Cerebellar cortex (tissue), 1 donor: Measurements from ENCODE around the gene RGS19.

Source experiments
- DNase-seq: peaks from one replicate; pipeline ENCODE4 v3.0.0-alpha.2; 2015; ENCODE audit warnings: low spot score

The RGS19 gene

GRCh38 chr20:64048402-64049044, 30.8 kb downstream of the RGS19 start:
- DNase-seq, result no peak

GRCh38 chr20:64047968-64048401, 31.3 kb downstream of the RGS19 start:
- no peak for DNase-seq

GRCh38 chr20:64047046-64047389, 32.3 kb downstream of the RGS19 start:
- no peak for DNase-seq

GRCh38 chr20:64045346-64046011, 33.8 kb downstream of the RGS19 start:
- DNase-seq, result no peak

- no peak for DNase-seq
These were observed 34.7 kb downstream of the RGS19 start for GRCh38 chr20:64044484-64045247.

- no peak for DNase-seq
These were observed 35.5 kb downstream of the RGS19 start for GRCh38 chr20:64043768-64044167.

- DNase-seq, result no peak
These were observed 37.1 kb downstream of the RGS19 start for GRCh38 chr20:64042054-64042781.

GRCh38 chr20:64041781-64042053, 37.6 kb downstream of the RGS19 start:
- DNase-seq, result no peak

- peak; percentile 86 for DNase-seq
These were observed 38.1 kb downstream of the RGS19 start for GRCh38 chr20:64041040-64041780.

- no peak for DNase-seq
These were observed 38.9 kb downstream of the RGS19 start for GRCh38 chr20:64040231-64041039.

GRCh38 chr20:64039293-64040160, 39.8 kb downstream of the RGS19 start:
- DNase-seq, result no peak

- DNase-seq, result peak; percentile 51
These were observed 40.6 kb downstream of the RGS19 start for GRCh38 chr20:64038565-64039292.

- DNase-seq, result no peak
These were observed 41.1 kb downstream of the RGS19 start for GRCh38 chr20:64038224-64038564.

- peak; percentile 69 for DNase-seq
These were observed 41.7 kb downstream of the RGS19 start for GRCh38 chr20:64037498-64038213.

GRCh38 chr20:64037199-64037497, 42.2 kb downstream of the RGS19 start:
- DNase-seq, result no peak

GRCh38 chr20:64036346-64037198, 42.7 kb downstream of the RGS19 start:
- no peak for DNase-seq

- DNase-seq, result no peak
These were observed 43.4 kb downstream of the RGS19 start, which contains the start of gene C20orf204 for GRCh38 chr20:64035933-64036345. TSS of gene C20orf204 (plus strand) at chr20:64036182. CDS start at chr20:64036324, 142 bp downstream.
